HG02678 (cell line): ENCODE results near the gene HECW1.
"Not testable (repeated sequence)": the region's sequence is repeated elsewhere in the genome, so short reads cannot be mapped to it uniquely, and the experiment has no call there.

Experiments used
- ATAC-seq: cut with Tn5 transposase; IDR thresholded peaks from one replicate; pipeline ENCODE4 v1.9.1; 2021; ENCODE audit warnings: mild to moderate bottlenecking, moderate library complexity; ENCODE audit not compliant: unreplicated experiment

Gene HECW1

GRCh38 chr7:43589728-43590127, 477.3 kb downstream of the HECW1 start:
- ATAC-seq, result no peak

- peak; percentile 70 for ATAC-seq
Observed at GRCh38 chr7:43590862-43591557, 478.6 kb downstream of the HECW1 start.

- no peak for ATAC-seq
Observed at GRCh38 chr7:43591558-43592180, 479.2 kb downstream of the HECW1 start.

- ATAC-seq, result no peak
Observed at GRCh38 chr7:43592326-43592725, 479.9 kb downstream of the HECW1 start.

GRCh38 chr7:43593010-43593409, 480.6 kb downstream of the HECW1 start:
- ATAC-seq, result no peak

- ATAC-seq, result no peak
Observed at GRCh38 chr7:43594020-43594419, 481.6 kb downstream of the HECW1 start.

- not testable (repeated sequence) for ATAC-seq
Observed at GRCh38 chr7:43596426-43596825, 484.0 kb downstream of the HECW1 start.

- no peak for ATAC-seq
Observed at GRCh38 chr7:43600056-43600455, 487.6 kb downstream of the HECW1 start.

GRCh38 chr7:43602256-43602655, 489.8 kb downstream of the HECW1 start:
- no peak for ATAC-seq

GRCh38 chr7:43604251-43604650, 491.8 kb downstream of the HECW1 start:
- ATAC-seq, result no peak

GRCh38 chr7:43609097-43609496, 496.6 kb downstream of the HECW1 start:
- ATAC-seq, result no peak

GRCh38 chr7:43612128-43612527, 499.7 kb downstream of the HECW1 start:
- ATAC-seq, result no peak

- peak; percentile 68 for ATAC-seq
Observed at GRCh38 chr7:43612599-43613589, 500.4 kb downstream of the HECW1 start.
